CD14-positive monocyte (primary cell): ENCODE results near the gene C1QTNF6. TPM values are rescaled to one million over a fixed set of nuclear protein-coding genes. Genes with fewer than 3 reads are reported as not detected.

Source experiments
- DNase-seq, 3 donors: peaks; one replicate each; pipeline ENCODE4 v3.0.0-alpha.2; 2011 to 2022
- H2AFZ ChIP-seq: 2 replicates; pipeline ENCODE4 v1.6.0; 2012; ENCODE audit warnings: mild to moderate bottlenecking, low read depth, low read length, inconsistent platforms; ENCODE audit not compliant: insufficient read depth, poor library complexity, severe bottlenecking
- H3K27ac ChIP-seq, 2 donors: 1 replicate in 1 of 2; 2 replicates in 1 of 2; pipeline ENCODE4 v1.5.1; 2012 to 2013; ENCODE audit warnings: low read length in 2 of 2, control low read depth in 1 of 2, inconsistent platforms in 1 of 2, low read depth in 1 of 2, mild to moderate bottlenecking in 1 of 2
- H3K27me3 ChIP-seq, 2 donors: one replicate each; pipeline versions ENCODE4 v1.6.0 to v1.6.1; 2011 to 2013; ENCODE audit warnings: low read length in 2 of 2; ENCODE audit not compliant: control insufficient read depth in 2 of 2, insufficient read depth in 2 of 2
- H3K36me3 ChIP-seq, 2 donors: replicated peaks in 1 of 2; 1 replicate in 1 of 2; 2 replicates in 1 of 2; pipeline versions ENCODE4 v1.5.1 to v1.6.1; 2012 to 2013; ENCODE audit warnings: low read length in 2 of 2, control low read depth in 1 of 2, inconsistent platforms in 1 of 2, mild to moderate bottlenecking in 1 of 2; ENCODE audit not compliant: insufficient read depth in 2 of 2, control insufficient read depth in 1 of 2
- H3K4me1 ChIP-seq, 2 donors: 1 replicate in 1 of 2; 2 replicates in 1 of 2; pipeline versions ENCODE4 v1.5.1 to v1.6.1; 2012 to 2013; ENCODE audit warnings: low read length in 2 of 2, control low read depth in 1 of 2, inconsistent platforms in 1 of 2, mild to moderate bottlenecking in 1 of 2, moderate library complexity in 1 of 2; ENCODE audit not compliant: insufficient read depth in 2 of 2, control insufficient read depth in 1 of 2
- H3K4me2 ChIP-seq: replicated peaks from 2 replicates; pipeline ENCODE3; 2012; ENCODE audit warnings: low read length, moderate library complexity, mild to moderate bottlenecking; ENCODE audit not compliant: poor library complexity, severe bottlenecking; ENCODE audit errors: extremely low read depth
- H3K4me3 ChIP-seq, 3 experiments: fragments of 200-600 bp in 1 of 3; sonication (generic) in 1 of 3; replicated peaks in 1 of 3; 1 replicate in 2 of 3; 2 replicates in 1 of 3; pipeline ENCODE4 v1.5.1; 2011 to 2013; ENCODE audit warnings: low read length in 3 of 3, mild to moderate bottlenecking in 3 of 3, control low read depth in 2 of 3, low read depth in 2 of 3, inconsistent platforms in 1 of 3, moderate library complexity in 1 of 3
- H3K79me2 ChIP-seq: 2 replicates; pipeline ENCODE4 v1.6.0; 2012; ENCODE audit warnings: mild to moderate bottlenecking, control low read depth, inconsistent platforms, low read length, moderate library complexity; ENCODE audit not compliant: insufficient read depth
- H3K9ac ChIP-seq: 2 replicates; pipeline ENCODE4 v1.6.0; 2017; ENCODE audit warnings: low read length, mild to moderate bottlenecking; ENCODE audit not compliant: insufficient read depth, poor library complexity, severe bottlenecking
- H3K9me3 ChIP-seq, 2 donors: replicated peaks in 1 of 2; 1 replicate in 1 of 2; 2 replicates in 1 of 2; pipeline versions ENCODE4 v1.5.1 to v1.6.1; 2012 to 2013; ENCODE audit warnings: low read length in 2 of 2, control low read depth in 1 of 2; ENCODE audit not compliant: control insufficient read depth in 1 of 2, insufficient read depth in 1 of 2
- H4K20me1 ChIP-seq: 2 replicates; pipeline ENCODE4 v1.6.0; 2012; ENCODE audit warnings: mild to moderate bottlenecking, low read length, control low read depth, moderate library complexity; ENCODE audit not compliant: insufficient read depth
- H3K27ac Mint-ChIP-seq, 7 donors: one replicate each; pipeline ENCODE4 v1.8.0; 2020; ENCODE audit warnings: mild to moderate bottlenecking in 7 of 7, mixed read lengths in 7 of 7, moderate library complexity in 6 of 7, inconsistent platforms in 2 of 7
- H3K27me3 Mint-ChIP-seq, 3 donors: one replicate each; pipeline ENCODE4 v1.8.0; 2021 to 2022; ENCODE audit warnings: low read depth in 3 of 3, mild to moderate bottlenecking in 3 of 3, mixed read lengths in 3 of 3, moderate library complexity in 3 of 3, inconsistent platforms in 1 of 3
- H3K36me3 Mint-ChIP-seq, 2 donors: one replicate each; pipeline ENCODE4 v1.8.0; 2020; ENCODE audit warnings: mixed read lengths in 2 of 2, inconsistent platforms in 1 of 2, mild to moderate bottlenecking in 1 of 2
- H3K4me1 Mint-ChIP-seq: one replicate; pipeline ENCODE4 v1.8.0; 2020; ENCODE audit warnings: mild to moderate bottlenecking, mixed read lengths
- H3K4me3 Mint-ChIP-seq, 2 donors: one replicate each; pipeline ENCODE4 v1.8.0; 2020; ENCODE audit warnings: mild to moderate bottlenecking in 2 of 2, mixed read lengths in 2 of 2, moderate library complexity in 1 of 2
- H3K9me3 Mint-ChIP-seq, 7 donors: one replicate each; pipeline ENCODE4 v1.8.0; 2020 to 2022; ENCODE audit warnings: mixed read lengths in 7 of 7, mild to moderate bottlenecking in 6 of 7, moderate library complexity in 6 of 7, inconsistent platforms in 2 of 7
- CTCF ChIP-seq: fragments of 200-600 bp; IDR thresholded peaks from one replicate; pipeline ENCODE4 v1.8.0; 2022; ENCODE audit warnings: antibody characterized with exemption, mild to moderate bottlenecking
- WGBS: methylation state at CpG from one replicate; pipeline ENCODE4 v1.1.5; 2013; ENCODE audit warnings: missing lambda C conversion rate; ENCODE audit not compliant: insufficient coverage; 5-methylcytosine and 5-hydroxymethylcytosine counted together
- intact Hi-C, 2 donors: fragments of 100-400 bp; cut with micrococcal nuclease; formaldehyde crosslinking; loops; one replicate each; pipeline versions ENCODE4 v1.15.0 to v1.15.1; 2023
- polyA plus RNA-seq, 3 donors: library from polyadenylated mRNA; depleted of rRNA in 1 of 3; unstranded in 2 of 3; stranded (reverse) in 1 of 3; fragments of 300-500 nt in 2 of 3; fragments of >200 nt in 1 of 3; fragmentation: Illumina TruSeq in 2 of 3; gene quantifications; 1 replicate in 2 of 3; 2 replicates in 1 of 3; pipeline ENCODE4 v1.2.3, GENCODE V29; 2012 to 2021

C1QTNF6 gene
- polyA plus RNA-seq, 3 donors, result 0.14 to 2.3 (median 0.24) TPM

GRCh38 chr22:37173709-37174108 lies 14.3 kb downstream of the C1QTNF6 start:
- TF ChIP-seq CTCF, result no peak
- no peak overlapping the region for H3K9ac ChIP-seq
- Mint-ChIP-seq H3K36me3 (peaks cover 0 to 4% of the 10 kb centered on the region in 2 donors), H3K27me3 (peaks cover 6 to 13% (median 12%) of the 10 kb centered on the region in 3 donors), H3K4me3 (no peak overlapping the region), H3K27ac (no peak overlapping the region), H3K9me3 (peaks cover 0 to 10% (median 6%) of the 10 kb centered on the region in 7 donors), H3K4me1 (peaks cover 38% of the 10 kb centered on the region)
- no peaks in the 10 kb centered on the region for H3K9me3 ChIP-seq
- intact Hi-C loops, result no loop called here
- no peak overlapping the region for H3K27ac ChIP-seq
- no peak for DNase-seq
- WGBS, result 60% methylated on average over 2 of the region's 6 CpGs
- no peak overlapping the region for H3K4me3 ChIP-seq
- peaks cover 34 to 35% of the 10 kb centered on the region in 2 donors for H3K4me1 ChIP-seq
- no peak overlapping the region for H3K4me2 ChIP-seq
- no peaks in the 10 kb centered on the region for H3K27me3 ChIP-seq
- H3K36me3 ChIP-seq, result no peaks in the 10 kb centered on the region
- H3K79me2 ChIP-seq, result no peaks in the 10 kb centered on the region
- no peaks in the 10 kb centered on the region for H4K20me1 ChIP-seq
- no peak overlapping the region for H2AFZ ChIP-seq

GRCh38 chr22:37172266-37173245 lies 15.5 kb downstream of the C1QTNF6 start:
- Histone ChIP-seq H3K36me3 (no peaks in the 10 kb centered on the region), H3K9ac (no peak overlapping the region), H3K4me3 (no peak overlapping the region), H3K27ac (no peak overlapping the region), H3K9me3 (no peaks in the 10 kb centered on the region), H3K4me2 (no peak overlapping the region), H3K27me3 (no peaks in the 10 kb centered on the region), H3K79me2 (no peaks in the 10 kb centered on the region), H3K4me1 (peaks cover 22 to 24% of the 10 kb centered on the region in 2 donors), H2AFZ (no peak overlapping the region), H4K20me1 (no peaks in the 10 kb centered on the region)
- WGBS, result 94% methylated on average over 11 of the region's 14 CpGs
- H3K27me3 Mint-ChIP-seq, result peaks cover 6 to 13% (median 12%) of the 10 kb centered on the region in 3 donors
- H3K4me1 Mint-ChIP-seq, result peaks cover 26% of the 10 kb centered on the region
- no peak overlapping the region for H3K27ac Mint-ChIP-seq
- H3K9me3 Mint-ChIP-seq, result peaks cover 0 to 10% (median 6%) of the 10 kb centered on the region in 7 donors
- no peak for DNase-seq
- intact Hi-C loops, result no loop called here
- peaks cover 0 to under 1% of the 10 kb centered on the region in 2 donors for H3K36me3 Mint-ChIP-seq
- TF ChIP-seq CTCF, result no peak
- no peak overlapping the region for H3K4me3 Mint-ChIP-seq
